SK-N-MC (cell line): ENCODE data around the gene ST8SIA6.

Source experiments
- EZH2 ChIP-seq: fragments of 200-600 bp; sonication (generic); IDR thresholded peaks from one replicate; pipeline ENCODE4 v1.6.1; 2017; ENCODE audit warnings: antibody characterized with exemption
- FOXP2 ChIP-seq: optimal IDR thresholded peaks from 2 replicates; pipeline ENCODE3; 2011; ENCODE audit warnings: mild to moderate bottlenecking, moderate library complexity; ENCODE audit not compliant: insufficient read depth; ENCODE audit errors: extremely low read length, control extremely low read depth
- POLR2AphosphoS5 ChIP-seq: IDR thresholded peaks from 2 replicates; pipeline ENCODE4 v1.6.1; 2012; ENCODE audit warnings: mild to moderate bottlenecking, low read depth, low read length, borderline replicate concordance

- TF ChIP-seq POLR2AphosphoS5 (no peak), EZH2 (no peak), FOXP2 (no peak)
These were observed 128.0 kb downstream of the ST8SIA6 start for GRCh38 chr10:17326377-17326776.
